HG02943 (cell line): ENCODE results near the gene SH2D2A.

Experiments
- ATAC-seq: cut with Tn5 transposase; IDR thresholded peaks from one replicate; pipeline ENCODE4 v1.9.1; 2021; ENCODE audit warnings: mild to moderate bottlenecking, low read depth, moderate library complexity; ENCODE audit not compliant: unreplicated experiment

The SH2D2A gene

DNA sequence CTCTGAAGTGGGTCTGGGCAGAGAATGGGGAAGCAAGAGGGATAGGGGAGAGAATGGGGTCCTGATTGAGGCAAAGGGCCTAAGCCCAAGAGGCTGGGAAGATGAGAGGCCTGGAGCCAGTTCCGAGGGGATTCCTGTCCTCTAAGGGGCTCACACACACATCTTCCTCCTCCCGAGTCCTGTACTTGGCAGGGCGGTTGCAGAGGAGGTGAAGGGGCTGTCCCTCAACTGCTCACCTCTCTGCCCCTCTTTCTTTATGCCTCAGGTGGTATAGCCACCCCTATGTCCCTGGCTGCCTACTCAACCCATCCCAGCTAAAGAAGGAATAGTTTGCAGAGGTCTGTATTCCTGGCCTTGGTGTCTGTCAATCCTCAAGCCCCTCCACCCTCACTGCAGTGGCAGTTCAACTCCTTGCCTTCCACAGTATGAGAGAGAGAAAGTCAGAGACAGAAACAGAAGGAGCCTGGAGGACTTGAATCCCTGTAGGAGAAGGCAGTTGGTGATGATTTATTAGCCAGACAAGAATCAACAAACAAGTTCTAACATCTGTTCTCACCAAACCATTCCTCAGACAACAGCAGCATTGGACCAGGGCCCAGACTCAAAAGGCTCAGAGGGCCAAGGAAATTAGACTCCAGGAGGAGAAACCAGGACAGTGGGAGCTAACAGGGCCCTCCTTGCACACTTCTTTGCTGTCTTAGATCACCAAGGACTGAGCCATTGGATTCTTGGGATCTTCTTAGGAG, 10.7 kb downstream of the SH2D2A start:
- no peak for ATAC-seq

- no peak for ATAC-seq
Measured at GRCh38 chr1:156804572-156805243, 11.9 kb downstream of the SH2D2A start.

DNA sequence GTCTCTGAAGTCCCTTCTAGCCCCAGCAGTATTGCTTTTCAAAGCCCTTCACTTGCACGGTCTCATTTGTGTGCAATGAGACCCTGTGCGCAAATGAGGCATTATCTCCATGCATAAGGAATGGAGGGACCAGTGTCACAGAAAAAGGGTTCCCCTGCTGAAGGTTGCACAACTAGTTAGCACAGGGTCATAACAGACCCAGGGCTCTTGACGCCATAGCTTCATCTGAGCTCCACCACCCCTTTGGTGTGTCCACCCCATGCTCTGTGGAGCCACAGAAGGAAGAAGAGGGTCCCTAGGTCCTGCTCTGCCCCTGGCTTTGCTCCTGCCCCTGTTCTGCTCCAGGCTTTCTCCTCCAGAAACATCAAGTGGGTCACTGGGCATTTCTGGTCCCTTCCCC, 12.6 kb downstream of the SH2D2A start:
- no peak for ATAC-seq

GRCh38 chr1:156803086-156803851, 13.4 kb downstream of the SH2D2A start:
- ATAC-seq: no peak

DNA sequence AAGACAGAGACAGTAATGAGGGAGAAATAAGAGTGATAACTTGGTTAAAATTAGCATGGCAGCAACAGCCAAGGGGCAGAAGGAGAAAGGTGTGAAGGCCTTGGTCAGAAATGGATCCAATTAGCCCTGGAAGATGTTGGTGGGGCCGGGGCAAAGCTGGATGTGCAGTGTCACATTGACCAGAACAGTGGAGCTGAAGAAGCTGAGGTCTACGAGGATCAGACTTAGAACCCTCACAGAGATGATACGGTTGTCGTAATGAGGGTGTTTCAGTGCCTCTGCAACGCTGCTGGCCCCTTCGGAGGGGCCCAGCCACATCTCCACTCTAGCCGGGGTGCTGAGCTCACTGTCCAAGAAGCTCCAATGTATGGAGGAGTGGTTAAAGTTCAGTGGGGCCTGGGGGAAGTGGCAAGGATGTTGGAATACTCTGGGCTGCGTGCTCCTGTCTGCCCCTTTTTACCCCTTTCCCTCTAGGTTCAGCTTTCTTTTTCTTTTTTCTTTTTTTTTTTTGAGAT, 14.2 kb downstream of the SH2D2A start:
- ATAC-seq: no peak

DNA sequence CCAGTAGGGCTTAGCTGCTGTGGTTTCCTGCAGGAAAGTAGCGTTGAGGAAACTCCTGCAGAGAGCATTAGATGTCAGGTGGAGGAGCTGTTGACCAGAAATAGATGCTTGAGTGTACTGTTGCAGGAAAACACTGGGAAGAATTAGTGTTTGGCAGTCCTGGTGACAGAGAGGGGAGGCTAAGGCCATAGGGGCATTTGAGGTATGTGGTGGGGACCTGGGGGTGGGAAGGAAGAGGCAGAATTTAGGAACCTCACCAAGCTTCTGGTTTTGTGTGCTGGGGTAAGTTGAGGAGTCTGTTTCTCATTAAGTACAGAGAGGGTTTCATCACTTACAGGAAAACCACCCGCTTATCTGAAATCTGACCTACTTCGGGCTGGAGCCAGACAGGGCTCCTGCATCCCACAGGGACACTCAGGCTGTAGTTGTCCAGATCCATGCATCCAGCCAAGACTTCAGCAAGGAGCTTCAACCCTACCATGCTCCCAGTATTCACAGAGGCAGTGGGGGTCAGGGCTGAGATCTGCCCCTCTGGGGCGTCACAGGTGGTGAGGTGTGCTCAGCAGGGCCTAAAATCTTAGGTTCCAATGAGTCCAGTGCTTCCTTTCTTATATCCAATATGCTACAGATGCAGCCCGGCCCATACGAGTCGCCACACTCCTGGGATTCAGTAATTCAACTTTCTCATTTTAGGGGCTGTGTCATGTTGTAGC, 15.1 kb downstream of the SH2D2A start:
- no peak for ATAC-seq

DNA sequence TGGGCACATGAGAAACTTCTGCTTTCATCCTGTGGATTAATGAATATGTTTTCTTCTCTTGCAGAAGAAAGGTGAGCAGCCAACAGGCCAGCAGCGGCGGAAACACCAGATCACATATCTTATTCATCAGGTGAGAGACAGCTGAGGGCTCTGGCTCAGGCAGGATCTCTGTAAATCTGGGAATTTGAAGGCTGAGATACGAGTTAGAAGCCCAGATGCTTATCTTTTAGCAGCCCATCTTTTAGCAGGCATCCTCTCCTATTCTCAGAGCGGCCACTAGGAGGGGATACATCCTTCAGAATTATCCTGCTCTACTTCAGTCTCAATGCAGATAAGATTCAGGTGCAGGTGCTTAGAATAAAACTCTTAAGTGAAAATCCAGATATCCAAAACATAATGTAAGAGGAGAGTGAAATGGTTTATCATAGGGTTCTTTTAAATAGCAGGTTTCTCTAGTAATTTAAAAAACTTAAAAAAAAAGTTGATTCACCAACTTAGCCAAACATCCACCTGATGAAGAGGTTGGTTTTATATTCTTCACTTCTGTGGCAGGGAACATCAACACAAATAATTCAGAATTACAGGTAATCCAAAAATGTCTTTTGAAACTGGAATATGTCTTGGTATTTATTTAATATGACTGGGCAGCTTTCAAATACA, 19.3 kb downstream of the SH2D2A start:
- ATAC-seq: no peak

DNA sequence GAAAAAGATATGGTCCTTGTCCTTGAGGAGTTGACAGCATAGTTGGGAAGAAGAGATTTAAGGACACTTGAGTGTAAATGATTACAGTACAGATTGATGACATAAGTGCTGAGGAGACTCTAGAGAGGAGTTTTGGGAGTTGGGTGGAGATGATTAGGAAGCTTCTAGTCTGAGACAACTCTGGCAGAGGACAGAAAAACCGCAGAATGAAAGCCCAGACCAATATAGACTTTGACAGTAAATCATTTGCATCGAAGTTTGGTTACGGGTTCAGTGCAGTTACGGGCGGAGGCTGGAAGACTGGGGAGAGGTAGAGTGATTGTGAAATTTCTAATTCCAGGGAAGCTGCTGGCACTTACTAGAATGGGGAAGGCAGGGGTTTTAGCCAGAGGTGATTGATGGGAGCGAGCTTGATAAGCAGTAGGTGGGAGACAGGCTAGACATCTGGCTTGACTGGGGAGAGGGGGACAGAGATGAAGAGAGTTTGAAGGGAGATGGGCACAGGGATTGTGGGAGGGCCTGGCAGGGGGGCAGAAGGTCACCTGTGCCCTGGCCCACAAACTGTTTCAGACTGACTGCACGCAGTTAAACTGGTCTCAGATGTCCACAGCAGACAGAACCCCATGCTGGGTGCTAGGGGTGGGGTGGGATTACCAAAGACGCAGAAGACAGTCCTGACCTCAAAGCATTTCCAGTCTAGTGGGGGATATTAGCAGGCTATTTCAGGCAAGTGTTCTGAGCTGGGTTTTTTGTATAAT, 20.1 kb downstream of the SH2D2A start:
- ATAC-seq: no peak

GRCh38 chr1:156795787-156796186, 20.9 kb downstream of the SH2D2A start:
- ATAC-seq: no peak

GRCh38 chr1:156795374-156795733, 21.3 kb downstream of the SH2D2A start:
- no peak for ATAC-seq

- no peak for ATAC-seq
Measured at GRCh38 chr1:156794506-156795373, 21.9 kb downstream of the SH2D2A start.

- no peak for ATAC-seq
Measured at GRCh38 chr1:156789621-156790318, 26.9 kb downstream of the SH2D2A start.

DNA sequence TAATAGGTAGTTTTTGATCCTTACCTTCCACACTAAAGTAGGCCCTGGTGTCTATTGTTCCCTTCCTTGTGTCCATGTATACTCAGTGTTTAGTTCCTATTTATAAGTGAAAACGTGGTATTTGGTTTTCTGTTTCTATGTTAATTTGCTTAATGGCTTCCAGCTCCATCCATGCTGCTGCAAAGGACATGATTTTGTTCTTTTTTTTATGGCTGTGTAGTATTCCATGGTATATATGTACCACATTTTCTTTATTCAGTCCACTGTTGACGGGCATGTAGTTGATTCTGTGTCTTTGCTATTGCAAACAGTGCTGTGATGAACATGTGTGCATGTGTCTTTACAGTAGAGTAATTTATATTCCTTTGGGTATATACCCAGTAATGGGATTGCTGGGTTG, 28.5 kb downstream of the SH2D2A start:
- ATAC-seq: no peak

GRCh38 chr1:156786640-156787039, 30.0 kb downstream of the SH2D2A start:
- no peak for ATAC-seq

GRCh38 chr1:156785458-156785857, 31.2 kb downstream of the SH2D2A start:
- no peak for ATAC-seq

DNA sequence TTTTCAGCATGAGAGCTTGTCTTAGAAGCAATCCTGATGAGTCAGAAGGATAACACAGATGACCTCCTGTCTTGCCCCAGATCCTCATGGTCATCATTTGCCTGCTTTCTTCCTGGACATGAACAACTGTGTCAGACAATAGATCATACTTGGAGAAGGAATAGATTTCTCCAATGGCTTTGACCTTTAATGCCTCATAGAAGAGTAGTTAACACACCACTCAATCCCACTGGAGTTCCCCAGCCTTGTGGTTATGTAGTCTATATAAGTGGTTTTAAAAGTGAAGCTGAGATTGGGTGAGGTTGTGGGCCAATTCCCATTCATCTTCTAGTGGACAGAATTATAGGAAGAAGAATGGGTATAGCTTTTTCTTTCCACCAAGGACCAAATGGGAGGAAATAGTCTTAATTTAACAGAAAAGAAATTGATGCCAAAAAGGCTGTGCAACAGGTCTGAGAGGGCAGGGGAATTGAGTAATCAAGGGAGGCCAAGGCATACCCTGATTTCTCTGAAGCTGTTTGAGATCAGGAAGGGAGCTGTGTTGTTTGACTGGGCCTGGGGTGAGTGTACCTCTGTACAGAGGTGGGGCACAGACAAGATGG, 35.0 kb downstream of the SH2D2A start:
- ATAC-seq: no peak

- ATAC-seq: no peak
Measured at GRCh38 chr1:156777573-156777972, 39.1 kb downstream of the SH2D2A start.

GRCh38 chr1:156776942-156777341, 39.7 kb downstream of the SH2D2A start:
- no peak for ATAC-seq
